ENCODE results near the gene OSBPL8. TPM values are rescaled to one million over a fixed set of nuclear protein-coding genes. Genes with fewer than 3 reads are reported as not detected.

The OSBPL8 gene
- total and polyA plus RNA-seq, 9 of the 15 experiments (the other 6 are each of a cell fraction or from before 2014, with no cell fraction given) = 17.4 to 82.7 (median 42.8) TPM

GRCh38 chr12:76455582-76456345 lies 103.8 kb downstream of the OSBPL8 start (continued):
- TF ChIP-seq, protein P1, sequence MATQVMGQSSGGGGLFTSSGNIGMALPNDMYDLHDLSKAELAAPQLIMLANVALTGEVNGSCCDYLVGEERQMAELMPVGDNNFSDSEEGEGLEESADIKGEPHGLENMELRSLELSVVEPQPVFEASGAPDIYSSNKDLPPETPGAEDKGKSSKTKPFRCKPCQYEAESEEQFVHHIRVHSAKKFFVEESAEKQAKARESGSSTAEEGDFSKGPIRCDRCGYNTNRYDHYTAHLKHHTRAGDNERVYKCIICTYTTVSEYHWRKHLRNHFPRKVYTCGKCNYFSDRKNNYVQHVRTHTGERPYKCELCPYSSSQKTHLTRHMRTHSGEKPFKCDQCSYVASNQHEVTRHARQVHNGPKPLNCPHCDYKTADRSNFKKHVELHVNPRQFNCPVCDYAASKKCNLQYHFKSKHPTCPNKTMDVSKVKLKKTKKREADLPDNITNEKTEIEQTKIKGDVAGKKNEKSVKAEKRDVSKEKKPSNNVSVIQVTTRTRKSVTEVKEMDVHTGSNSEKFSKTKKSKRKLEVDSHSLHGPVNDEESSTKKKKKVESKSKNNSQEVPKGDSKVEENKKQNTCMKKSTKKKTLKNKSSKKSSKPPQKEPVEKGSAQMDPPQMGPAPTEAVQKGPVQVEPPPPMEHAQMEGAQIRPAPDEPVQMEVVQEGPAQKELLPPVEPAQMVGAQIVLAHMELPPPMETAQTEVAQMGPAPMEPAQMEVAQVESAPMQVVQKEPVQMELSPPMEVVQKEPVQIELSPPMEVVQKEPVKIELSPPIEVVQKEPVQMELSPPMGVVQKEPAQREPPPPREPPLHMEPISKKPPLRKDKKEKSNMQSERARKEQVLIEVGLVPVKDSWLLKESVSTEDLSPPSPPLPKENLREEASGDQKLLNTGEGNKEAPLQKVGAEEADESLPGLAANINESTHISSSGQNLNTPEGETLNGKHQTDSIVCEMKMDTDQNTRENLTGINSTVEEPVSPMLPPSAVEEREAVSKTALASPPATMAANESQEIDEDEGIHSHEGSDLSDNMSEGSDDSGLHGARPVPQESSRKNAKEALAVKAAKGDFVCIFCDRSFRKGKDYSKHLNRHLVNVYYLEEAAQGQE (IDR thresholded peaks at IDR 0.05; ENCODE audit: borderline replicate concordance) = peak; percentile 71; the same call in 1 of the 2 replicates
- TF ChIP-seq, protein P1 (CRISPR knock-in tag; IDR thresholded peaks at IDR 0.05; ENCODE audit: low read depth) = no peak
- TF ChIP-seq JUND (IDR thresholded peaks at IDR 0.05; ENCODE audit: borderline replicate concordance, low read depth, low read length) = peak; percentile 18; the same call in 1 of the 2 replicates
- TF ChIP-seq JUND (tag; IDR thresholded peaks at IDR 0.05; ENCODE audit: borderline replicate concordance, low read depth, low read length) = 0 out of 3 replicates have a peak, but pooled peaks have one; percentile 16
- no peak for TF ChIP-seq KDM1A (IDR thresholded peaks at IDR 0.05)
- peak; percentile 13; the same call in 1 of the 2 replicates for TF ChIP-seq ATF3 (IDR thresholded peaks at IDR 0.05)
- TF ChIP-seq ATF3 (CRISPR knock-in tag; conservative IDR thresholded peaks at IDR 0.05) = no peak
- peak; percentile 34 to 72 (median 51); a peak in 5 of 6 replicates for TF ChIP-seq CTCF (IDR thresholded peaks at IDR 0.05 in 2 of 3, conservative IDR thresholded peaks at IDR 0.05 in 1 of 3; ENCODE audit: insufficient read depth in 2 of 3, low read depth in 1 of 3, low read length in 3 of 3)
